Bronchial epithelial cell (primary cell): ENCODE results near the gene ZMIZ2. TPM values are rescaled to one million over a fixed set of nuclear protein-coding genes. Genes with fewer than 3 reads are reported as not detected.

ENCODE experiments used
- DNase-seq: peaks from one replicate; pipeline ENCODE4 v3.0.0-alpha.2; 2010; ENCODE audit warnings: low read depth
- FAIRE-seq: peaks from 2 replicates; lab custom pipeline; 2011; peaks lifted over from hg19 to GRCh38; lab: Jason Lieb, UNC
- H3K27me3 ChIP-seq: 2 replicates; pipeline ENCODE4 v1.5.1; 2011; ENCODE audit warnings: low read length; ENCODE audit not compliant: control insufficient read depth, insufficient read depth
- H3K36me3 ChIP-seq: 2 replicates; pipeline ENCODE4 v1.5.1; 2011; ENCODE audit warnings: low read length; ENCODE audit not compliant: control insufficient read depth, insufficient read depth
- H3K4me3 ChIP-seq: 2 replicates; pipeline ENCODE4 v1.5.1; 2011; ENCODE audit warnings: mild to moderate bottlenecking, low read depth, low read length, control low read depth
- total RNA-seq: library from RNA; depleted of rRNA; stranded (reverse); fragments of >200 nt; gene quantifications from 2 replicates; pipeline ENCODE4 v1.2.1, GENCODE V29; 2014
- TF ChIP-seq, protein P1 (sequence below): IDR thresholded peaks from 2 replicates; pipeline ENCODE4 v1.5.1; 2011; ENCODE audit warnings: mild to moderate bottlenecking, moderate library complexity, low read length, control low read depth, inconsistent platforms; ENCODE audit not compliant: insufficient read depth, severe bottlenecking

ZMIZ2 gene
- total RNA-seq, 1 donor from 2014 or later = 5.5 TPM

DNA sequence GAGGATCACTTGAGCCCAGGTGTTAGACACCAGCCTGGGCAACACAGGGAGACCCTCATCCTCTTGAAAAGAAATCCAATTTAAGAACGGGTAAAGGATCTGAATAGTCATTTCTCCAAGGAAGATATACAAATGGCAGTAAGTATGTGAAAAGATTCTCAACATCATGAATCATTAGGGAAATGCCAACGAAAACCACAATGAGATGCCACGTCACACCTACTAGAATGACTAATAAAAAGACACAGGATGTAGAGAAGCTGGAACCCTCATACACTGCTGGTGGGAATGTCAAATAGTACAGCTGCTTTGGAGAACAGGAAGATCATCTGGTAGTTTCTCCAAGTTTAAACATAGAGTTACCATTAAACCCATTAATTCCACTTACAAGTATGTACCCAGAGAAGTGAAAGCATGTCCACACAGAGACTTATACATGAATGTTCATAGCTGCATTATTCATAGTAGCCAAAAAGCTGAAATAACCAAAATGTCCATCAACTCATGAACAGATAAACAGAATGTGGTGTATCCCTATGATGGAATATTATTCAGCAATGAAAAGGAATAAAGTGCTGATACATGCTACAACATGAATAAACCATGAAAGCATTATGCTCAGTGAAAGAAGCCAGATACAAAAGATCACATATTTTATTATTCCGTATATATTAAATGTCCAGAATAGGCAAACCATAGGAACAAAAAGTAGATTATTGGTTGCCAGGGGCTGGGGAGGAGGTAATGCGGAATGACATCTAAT, 13.1 kb upstream of the ZMIZ2 start:
- Histone ChIP-seq H3K4me3 (no peak overlapping the region), H3K36me3 (no peaks in the 10 kb centered on the region), H3K27me3 (no peaks in the 10 kb centered on the region)
- peak; percentile 82 for FAIRE-seq
- peak; percentile 98 for DNase-seq
- TF ChIP-seq, protein P1, sequence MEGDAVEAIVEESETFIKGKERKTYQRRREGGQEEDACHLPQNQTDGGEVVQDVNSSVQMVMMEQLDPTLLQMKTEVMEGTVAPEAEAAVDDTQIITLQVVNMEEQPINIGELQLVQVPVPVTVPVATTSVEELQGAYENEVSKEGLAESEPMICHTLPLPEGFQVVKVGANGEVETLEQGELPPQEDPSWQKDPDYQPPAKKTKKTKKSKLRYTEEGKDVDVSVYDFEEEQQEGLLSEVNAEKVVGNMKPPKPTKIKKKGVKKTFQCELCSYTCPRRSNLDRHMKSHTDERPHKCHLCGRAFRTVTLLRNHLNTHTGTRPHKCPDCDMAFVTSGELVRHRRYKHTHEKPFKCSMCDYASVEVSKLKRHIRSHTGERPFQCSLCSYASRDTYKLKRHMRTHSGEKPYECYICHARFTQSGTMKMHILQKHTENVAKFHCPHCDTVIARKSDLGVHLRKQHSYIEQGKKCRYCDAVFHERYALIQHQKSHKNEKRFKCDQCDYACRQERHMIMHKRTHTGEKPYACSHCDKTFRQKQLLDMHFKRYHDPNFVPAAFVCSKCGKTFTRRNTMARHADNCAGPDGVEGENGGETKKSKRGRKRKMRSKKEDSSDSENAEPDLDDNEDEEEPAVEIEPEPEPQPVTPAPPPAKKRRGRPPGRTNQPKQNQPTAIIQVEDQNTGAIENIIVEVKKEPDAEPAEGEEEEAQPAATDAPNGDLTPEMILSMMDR = no peak

DNA sequence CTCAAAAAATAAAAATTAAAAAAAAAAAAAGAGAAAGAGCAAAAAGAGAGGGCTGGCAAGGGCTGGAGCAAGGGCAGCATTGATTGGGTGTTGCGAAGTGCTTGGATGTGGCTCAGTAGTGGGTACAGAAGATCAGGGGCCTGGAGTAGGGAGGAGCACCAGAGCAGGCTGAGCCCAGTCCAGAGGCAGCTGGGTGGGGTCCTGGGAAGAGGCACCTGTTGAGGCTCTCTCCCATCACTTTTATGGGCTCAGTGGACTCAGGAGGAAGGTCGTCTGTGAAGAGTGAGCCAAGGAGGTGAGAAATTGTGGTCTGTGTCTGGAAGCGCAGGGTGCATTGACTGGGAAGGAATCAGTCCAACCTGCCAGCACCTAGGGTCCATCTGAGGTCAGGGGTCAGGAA, 11.8 kb upstream of the ZMIZ2 start:
- DNase-seq = no peak
- Histone ChIP-seq H3K27me3 (no peaks in the 10 kb centered on the region), H3K4me3 (no peak overlapping the region), H3K36me3 (no peaks in the 10 kb centered on the region)
- FAIRE-seq = no peak
- TF ChIP-seq, protein P1 = no peak

GRCh38 chr7:44738051-44738723, 10.5 kb upstream of the ZMIZ2 start:
- FAIRE-seq = no peak

DNA sequence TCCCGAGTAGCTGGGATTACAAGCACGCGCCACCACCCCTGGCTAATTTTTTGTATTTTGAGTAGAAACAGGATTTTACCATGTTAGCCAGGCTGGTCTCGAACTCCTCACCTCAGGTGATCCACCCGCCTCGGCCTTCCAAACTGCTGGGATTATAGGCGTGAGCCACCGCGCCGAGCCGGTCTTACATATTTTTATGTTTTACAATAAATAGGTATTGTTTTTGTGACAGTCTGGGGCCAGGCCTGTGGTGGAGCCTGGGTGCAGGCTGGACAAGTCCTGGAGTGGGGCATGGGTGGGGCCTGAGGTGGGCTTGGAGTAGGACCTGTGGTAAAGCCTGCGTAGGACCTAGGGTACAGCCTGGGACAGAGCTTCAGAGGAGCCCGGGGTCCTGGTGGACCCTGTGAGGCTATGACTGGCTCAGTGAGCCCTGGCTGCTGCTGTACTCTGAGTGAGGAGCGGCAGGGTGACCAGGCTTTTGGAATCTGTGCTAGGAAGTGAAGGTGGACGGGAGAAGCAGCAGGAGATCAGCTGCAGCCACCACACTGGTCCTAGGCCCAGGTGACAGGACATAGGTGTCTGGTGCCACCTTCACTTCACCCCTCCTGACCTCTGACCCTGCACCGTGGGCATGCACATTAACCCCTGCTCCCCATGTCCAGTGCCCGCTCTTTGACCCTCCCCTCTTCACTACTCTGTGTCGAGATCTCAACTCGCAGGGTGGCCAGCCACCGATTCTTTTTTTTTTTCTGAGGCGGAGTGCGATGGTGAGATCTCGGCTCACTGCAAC, 9.6 kb upstream of the ZMIZ2 start:
- no peak for FAIRE-seq
- TF ChIP-seq, protein P1 = no peak
- no peaks in the 10 kb centered on the region for H3K27me3 ChIP-seq

More at GRCh38 chr7:44738051-44738723, 10.5 kb upstream of the ZMIZ2 start:
- Histone ChIP-seq H3K27me3 (no peaks in the 10 kb centered on the region), H3K4me3 (no peak overlapping the region), H3K36me3 (no peaks in the 10 kb centered on the region)
- TF ChIP-seq, protein P1 = no peak
- no peak for DNase-seq

GRCh38 chr7:44740055-44740454, 8.6 kb upstream of the ZMIZ2 start:
- FAIRE-seq (no peak), DNase-seq (no peak)
- H3K27me3 ChIP-seq = no peaks in the 10 kb centered on the region
- TF ChIP-seq, protein P1 = no peak
- H3K4me3 ChIP-seq = no peak overlapping the region
- no peaks in the 10 kb centered on the region for H3K36me3 ChIP-seq

More for the DNA sequence above, 9.6 kb upstream of the ZMIZ2 start:
- Histone ChIP-seq H3K36me3 (no peaks in the 10 kb centered on the region), H3K4me3 (no peak overlapping the region)
- no peak for DNase-seq
